Skeletal muscle cell (primary cell): ENCODE results near the gene RAB40C.

ENCODE experiments used
- DNase-seq: peaks from one replicate; pipeline ENCODE4 v3.0.0-alpha.2; 2010; ENCODE audit warnings: low read depth
- H3K4me3 ChIP-seq: 2 replicates; pipeline ENCODE4 v1.5.1; 2011; ENCODE audit warnings: low read depth, mild to moderate bottlenecking, control low read depth, low read length, moderate library complexity

RAB40C gene

GRCh38 chr16:558298-559020 is 31.4 kb upstream of the RAB40C start:
- no peak for DNase-seq
- no peak overlapping the region for H3K4me3 ChIP-seq

GRCh38 chr16:559021-559380 is 30.9 kb upstream of the RAB40C start:
- no peak overlapping the region for H3K4me3 ChIP-seq
- DNase-seq = no peak

- no peak overlapping the region for H3K4me3 ChIP-seq
- no peak for DNase-seq
Measured at GRCh38 chr16:559411-560203, 30.3 kb upstream of the RAB40C start.

GRCh38 chr16:560204-560700 is 29.6 kb upstream of the RAB40C start, which contains the start of gene PRR35:
TSS of gene PRR35 (plus strand) at chr16:560394. CDS start at chr16:563295, 2,901 bp downstream.
- H3K4me3 ChIP-seq = no peak within 1 kb of the TSS
- no peak for DNase-seq

- no peak overlapping the region for H3K4me3 ChIP-seq
- DNase-seq = no peak
Measured at GRCh38 chr16:560701-561412, 29.0 kb upstream of the RAB40C start.

- no peak for DNase-seq
- H3K4me3 ChIP-seq = no peak overlapping the region
Measured at GRCh38 chr16:561413-561794, 28.5 kb upstream of the RAB40C start.

- no peak overlapping the region for H3K4me3 ChIP-seq
- DNase-seq = no peak
Measured at GRCh38 chr16:561957-562938, 27.6 kb upstream of the RAB40C start.

GRCh38 chr16:563072-563644 is 26.7 kb upstream of the RAB40C start:
- no peak for DNase-seq

GRCh38 chr16:564690-565418 is 25.0 kb upstream of the RAB40C start:
- DNase-seq = no peak
- H3K4me3 ChIP-seq = no peak overlapping the region

More at GRCh38 chr16:563072-563644, 26.7 kb upstream of the RAB40C start:
- H3K4me3 ChIP-seq = no peak overlapping the region

- no peak for DNase-seq
- no peak overlapping the region for H3K4me3 ChIP-seq
Measured at GRCh38 chr16:565419-566330, 24.2 kb upstream of the RAB40C start.

- H3K4me3 ChIP-seq = peak within 1 kb of the TSS; percentile 24
- no peak for DNase-seq
Measured at GRCh38 chr16:566475-567372, 23.1 kb upstream of the RAB40C start, which contains the start of gene NHLRC4. TSS of gene NHLRC4 (plus strand) at chr16:567005. CDS start at chr16:568048, 1,043 bp downstream.

- no peak for DNase-seq
- no peak overlapping the region for H3K4me3 ChIP-seq
Measured at GRCh38 chr16:567373-568256, 22.3 kb upstream of the RAB40C start.

- DNase-seq = no peak
- H3K4me3 ChIP-seq = peak overlapping the region; percentile 91
Measured at GRCh38 chr16:568401-569258, 21.2 kb upstream of the RAB40C start.
